Fibroblast of the conjunctiva (primary cell): ENCODE measurements around the gene PRSS33.

Source experiments
- DNase-seq: peaks from one replicate; pipeline ENCODE4 v3.0.0-alpha.2; 2010; ENCODE audit warnings: low read depth

PRSS33 gene

GRCh38 chr16:2763173-2763572 lies 24.2 kb downstream of the PRSS33 start:
- DNase-seq = no peak

GRCh38 chr16:2762711-2763110 lies 24.6 kb downstream of the PRSS33 start:
- DNase-seq = no peak

- no peak for DNase-seq
Observed at GRCh38 chr16:2761886-2762583, 25.3 kb downstream of the PRSS33 start.

- no peak for DNase-seq
Observed at GRCh38 chr16:2761472-2761871, 25.9 kb downstream of the PRSS33 start.

- no peak for DNase-seq
Observed at GRCh38 chr16:2757344-2757743, 30.0 kb downstream of the PRSS33 start.

GRCh38 chr16:2756288-2757015 lies 30.9 kb downstream of the PRSS33 start:
- no peak for DNase-seq

GRCh38 chr16:2755158-2755557 lies 32.2 kb downstream of the PRSS33 start:
- DNase-seq = no peak

GRCh38 chr16:2753733-2754020 lies 33.7 kb downstream of the PRSS33 start:
- DNase-seq = no peak

- DNase-seq = peak; percentile 69
Observed at GRCh38 chr16:2752850-2753732, 34.3 kb downstream of the PRSS33 start.

- DNase-seq = peak; percentile 91
Observed at GRCh38 chr16:2752035-2752849, 35.1 kb downstream of the PRSS33 start, which contains the start of gene SRRM2. Gene SRRM2 (plus strand): TSS chr16:2752638. CDS start chr16:2756365, 3,727 bp downstream.

GRCh38 chr16:2751577-2752034 lies 35.8 kb downstream of the PRSS33 start:
- DNase-seq = no peak

GRCh38 chr16:2749936-2750335 lies 37.4 kb downstream of the PRSS33 start:
- no peak for DNase-seq

GRCh38 chr16:2749476-2749875 lies 37.9 kb downstream of the PRSS33 start:
- no peak for DNase-seq

- no peak for DNase-seq
Observed at GRCh38 chr16:2748757-2749455, 38.5 kb downstream of the PRSS33 start.

GRCh38 chr16:2745961-2746360 lies 41.4 kb downstream of the PRSS33 start:
- DNase-seq = no peak

- DNase-seq = no peak
Observed at GRCh38 chr16:2745116-2745890, 42.1 kb downstream of the PRSS33 start.

- no peak for DNase-seq
Observed at GRCh38 chr16:2744711-2745110, 42.6 kb downstream of the PRSS33 start.

- no peak for DNase-seq
Observed at GRCh38 chr16:2743007-2743810, 44.2 kb downstream of the PRSS33 start.

- DNase-seq = no peak
Observed at GRCh38 chr16:2742323-2743006, 44.9 kb downstream of the PRSS33 start.
